Measurements from ENCODE around the gene ASIC2.

DNA sequence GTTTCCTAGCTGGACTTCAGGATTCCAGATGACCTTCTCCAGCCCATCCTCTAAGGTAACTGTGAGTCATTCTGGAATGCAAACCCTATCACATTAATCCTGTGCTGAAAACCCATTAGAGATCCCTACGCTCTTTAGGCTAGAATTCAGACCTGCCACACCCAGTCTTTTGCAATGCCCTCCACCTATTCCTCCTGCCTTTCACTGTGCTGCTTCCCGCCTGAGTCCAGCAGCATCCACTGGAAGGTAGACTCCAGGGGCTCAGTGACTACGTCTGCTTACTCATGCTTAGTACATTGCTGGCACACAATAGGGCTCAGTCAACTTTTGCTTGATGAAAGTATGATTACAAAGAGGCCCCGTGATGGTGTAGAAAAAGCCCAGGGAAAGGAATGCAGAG, 180.3 kb downstream of the ASIC2 start:
- TF ChIP-seq, protein P1, sequence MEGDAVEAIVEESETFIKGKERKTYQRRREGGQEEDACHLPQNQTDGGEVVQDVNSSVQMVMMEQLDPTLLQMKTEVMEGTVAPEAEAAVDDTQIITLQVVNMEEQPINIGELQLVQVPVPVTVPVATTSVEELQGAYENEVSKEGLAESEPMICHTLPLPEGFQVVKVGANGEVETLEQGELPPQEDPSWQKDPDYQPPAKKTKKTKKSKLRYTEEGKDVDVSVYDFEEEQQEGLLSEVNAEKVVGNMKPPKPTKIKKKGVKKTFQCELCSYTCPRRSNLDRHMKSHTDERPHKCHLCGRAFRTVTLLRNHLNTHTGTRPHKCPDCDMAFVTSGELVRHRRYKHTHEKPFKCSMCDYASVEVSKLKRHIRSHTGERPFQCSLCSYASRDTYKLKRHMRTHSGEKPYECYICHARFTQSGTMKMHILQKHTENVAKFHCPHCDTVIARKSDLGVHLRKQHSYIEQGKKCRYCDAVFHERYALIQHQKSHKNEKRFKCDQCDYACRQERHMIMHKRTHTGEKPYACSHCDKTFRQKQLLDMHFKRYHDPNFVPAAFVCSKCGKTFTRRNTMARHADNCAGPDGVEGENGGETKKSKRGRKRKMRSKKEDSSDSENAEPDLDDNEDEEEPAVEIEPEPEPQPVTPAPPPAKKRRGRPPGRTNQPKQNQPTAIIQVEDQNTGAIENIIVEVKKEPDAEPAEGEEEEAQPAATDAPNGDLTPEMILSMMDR (IDR thresholded peaks at IDR 0.05), result no peak
- no peak for TF ChIP-seq POLR2AphosphoS5 (IDR thresholded peaks at IDR 0.05; ENCODE audit: low read depth, low read length)
- TF ChIP-seq, protein P2, sequence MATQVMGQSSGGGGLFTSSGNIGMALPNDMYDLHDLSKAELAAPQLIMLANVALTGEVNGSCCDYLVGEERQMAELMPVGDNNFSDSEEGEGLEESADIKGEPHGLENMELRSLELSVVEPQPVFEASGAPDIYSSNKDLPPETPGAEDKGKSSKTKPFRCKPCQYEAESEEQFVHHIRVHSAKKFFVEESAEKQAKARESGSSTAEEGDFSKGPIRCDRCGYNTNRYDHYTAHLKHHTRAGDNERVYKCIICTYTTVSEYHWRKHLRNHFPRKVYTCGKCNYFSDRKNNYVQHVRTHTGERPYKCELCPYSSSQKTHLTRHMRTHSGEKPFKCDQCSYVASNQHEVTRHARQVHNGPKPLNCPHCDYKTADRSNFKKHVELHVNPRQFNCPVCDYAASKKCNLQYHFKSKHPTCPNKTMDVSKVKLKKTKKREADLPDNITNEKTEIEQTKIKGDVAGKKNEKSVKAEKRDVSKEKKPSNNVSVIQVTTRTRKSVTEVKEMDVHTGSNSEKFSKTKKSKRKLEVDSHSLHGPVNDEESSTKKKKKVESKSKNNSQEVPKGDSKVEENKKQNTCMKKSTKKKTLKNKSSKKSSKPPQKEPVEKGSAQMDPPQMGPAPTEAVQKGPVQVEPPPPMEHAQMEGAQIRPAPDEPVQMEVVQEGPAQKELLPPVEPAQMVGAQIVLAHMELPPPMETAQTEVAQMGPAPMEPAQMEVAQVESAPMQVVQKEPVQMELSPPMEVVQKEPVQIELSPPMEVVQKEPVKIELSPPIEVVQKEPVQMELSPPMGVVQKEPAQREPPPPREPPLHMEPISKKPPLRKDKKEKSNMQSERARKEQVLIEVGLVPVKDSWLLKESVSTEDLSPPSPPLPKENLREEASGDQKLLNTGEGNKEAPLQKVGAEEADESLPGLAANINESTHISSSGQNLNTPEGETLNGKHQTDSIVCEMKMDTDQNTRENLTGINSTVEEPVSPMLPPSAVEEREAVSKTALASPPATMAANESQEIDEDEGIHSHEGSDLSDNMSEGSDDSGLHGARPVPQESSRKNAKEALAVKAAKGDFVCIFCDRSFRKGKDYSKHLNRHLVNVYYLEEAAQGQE (IDR thresholded peaks at IDR 0.05; ENCODE audit: insufficient read depth in 1 of 2, low read depth in 2 of 2, low read length in 1 of 2), result no peak

Data from Panc1 (cell line).